Renal pelvis (tissue), 4 donors: ENCODE measurements around the gene SMARCD3. TPM values are rescaled to one million over a fixed set of nuclear protein-coding genes. Genes with fewer than 3 reads are reported as not detected.

ENCODE experiments used
- DNase-seq: peaks from one replicate; pipeline ENCODE4 v3.0.0-alpha.2; 2013
- polyA plus RNA-seq, 3 donors: library from polyadenylated mRNA; unstranded; fragments of 120-200 nt; gene quantifications; one replicate each; pipeline ENCODE4 v1.2.1, GENCODE V29; 2013; ENCODE audit not compliant: insufficient read length in 3 of 3

SMARCD3 gene
- polyA plus RNA-seq, 3 donors = 76.0 to 80.1 (median 77.1) TPM

GRCh38 chr7:151192002-151192539 lies 56.4 kb downstream of the SMARCD3 start:
- DNase-seq = no peak

DNA sequence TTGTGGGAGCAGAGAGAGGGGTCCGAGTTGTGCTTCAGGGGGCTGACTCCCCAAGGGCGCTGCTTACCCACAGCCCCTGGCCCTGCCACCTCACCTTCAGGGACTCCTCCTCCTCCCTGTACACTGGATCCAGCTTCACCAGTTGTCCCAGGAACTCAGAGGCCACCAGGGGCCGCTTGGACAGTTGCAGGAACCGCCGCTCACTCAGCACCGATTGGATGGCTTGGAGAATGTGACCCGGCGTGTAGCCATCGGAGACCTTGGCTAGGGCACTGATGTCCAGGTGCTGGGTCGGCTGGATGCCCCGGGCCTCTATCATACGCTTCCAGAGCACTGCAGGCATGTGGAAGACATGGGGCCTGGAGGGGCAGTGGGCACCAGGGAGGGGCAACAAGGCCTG lies 57.0 kb downstream of the SMARCD3 start:
- DNase-seq = no peak

- no peak for DNase-seq
These were observed 59.5 kb downstream of the SMARCD3 start for GRCh38 chr7:151189038-151189437.

Other genes with a start within 250 kb of the SMARCD3 start
- gene ATG9B, start 224.2 kb downstream of the SMARCD3 start, polyA plus RNA-seq = 1 to 10 TPM; 1.5 to 3.1 (median 2.6) TPM
- gene ABCB8, start 220.2 kb downstream of the SMARCD3 start, polyA plus RNA-seq = 10 to 100 TPM; 21.8 to 37.3 (median 29.9) TPM
- 1 to 10 TPM; 2.1 to 3.2 (median 2.4) TPM for gene ASIC3, start 200.2 kb downstream of the SMARCD3 start, polyA plus RNA-seq
- 10 to 100 TPM; 16.4 to 19.5 (median 18.8) TPM for gene CDK5, start 190.8 kb downstream of the SMARCD3 start, polyA plus RNA-seq
- 100 to 1,000 TPM in 2 of 3 donors, 10 to 100 TPM in 1; 98.8 to 120 (median 115) TPM for gene SLC4A2, start 189.1 kb downstream of the SMARCD3 start, polyA plus RNA-seq
- gene FASTK, start 167.9 kb downstream of the SMARCD3 start, polyA plus RNA-seq = 10 to 100 TPM; 75.2 to 83.3 (median 79.1) TPM
- gene TMUB1, start 165.2 kb downstream of the SMARCD3 start, polyA plus RNA-seq = 10 to 100 TPM; 31.3 to 45.2 (median 39.3) TPM
- gene AGAP3, start 162.2 kb downstream of the SMARCD3 start, polyA plus RNA-seq = 10 to 100 TPM; 68.0 to 78.3 (median 72.8) TPM
- under 1 TPM in 2 of 3 donors, not detected in 1; 0.28 to 0.34 TPM for gene GBX1, start 81.0 kb downstream of the SMARCD3 start, polyA plus RNA-seq
- under 1 TPM in 1 of 3 donors, not detected in 2; 0.04 TPM for gene ASB10, start 61.4 kb downstream of the SMARCD3 start, polyA plus RNA-seq
- not detected for gene H2BK1, start 38.2 kb downstream of the SMARCD3 start, polyA plus RNA-seq
- gene ABCF2, start 21.5 kb downstream of the SMARCD3 start, polyA plus RNA-seq = 10 to 100 TPM; 25.9 to 28.9 (median 26.3) TPM
- gene CHPF2, start 16.2 kb downstream of the SMARCD3 start, polyA plus RNA-seq = 10 to 100 TPM; 22.0 to 29.6 (median 28.4) TPM
- gene NUB1, start 93.1 kb upstream of the SMARCD3 start, polyA plus RNA-seq = 10 to 100 TPM; 75.7 to 82.8 (median 76.3) TPM
- gene WDR86, start 161.3 kb upstream of the SMARCD3 start, polyA plus RNA-seq = 10 to 100 TPM; 34.9 to 49.6 (median 49.5) TPM
- gene CRYGN, start 191.4 kb upstream of the SMARCD3 start, polyA plus RNA-seq = 1 to 10 TPM; 2.5 to 5.1 (median 3.7) TPM